Measurements from ENCODE around the gene GRM7. TPM values are rescaled to one million over a fixed set of nuclear protein-coding genes. Genes with fewer than 3 reads are reported as not detected.
A peak's percentile ranks its signal among the peaks of the same experiment; 100 is the strongest.

Gene GRM7
- total RNA-seq, 1 experiment from 2014 or later: 0.28 TPM

DNA sequence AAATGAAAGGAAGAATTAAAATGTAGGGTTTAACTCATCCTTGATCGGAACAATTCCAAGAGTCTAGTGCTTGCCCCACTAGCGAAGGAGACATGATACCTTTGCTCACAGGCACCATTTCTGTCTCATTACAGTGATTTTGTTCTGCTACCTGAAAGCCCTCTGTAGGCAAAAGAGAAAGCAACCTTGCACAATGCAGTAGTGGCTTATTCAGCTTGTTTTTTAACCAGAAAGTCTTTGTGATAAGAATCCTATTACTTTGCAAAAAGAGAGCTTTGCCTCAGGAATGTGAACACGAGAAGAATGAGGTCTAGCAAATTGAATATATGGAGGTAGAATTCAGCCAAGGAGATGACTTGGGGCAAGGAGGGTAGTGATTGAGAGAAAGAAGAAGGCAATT, 684.4 kb downstream of the GRM7 start:
- no peak overlapping the region for H3K18ac ChIP-seq (ENCODE audit: insufficient read length, low read depth, low read length)
- no peak overlapping the region for H4K5ac ChIP-seq (ENCODE audit: insufficient read length, low read depth, low read length)
- Mint-ChIP-seq H3K4me1 (peaks cover 2 to 4% of the 10 kb centered on the region in 2 experiments; a peak in 1 of 4 replicates), H3K27me3 (ENCODE audit: low read depth) (no peaks in the 10 kb centered on the region), H3K27ac (peak overlapping the region in 1 of 3 experiments; percentile 12; a peak in 1 of 7 replicates), H3K4me3 (no peak overlapping the region), H3K36me3 (ENCODE audit: insufficient read depth in 1 of 3, low read depth in 3 of 3) (peaks cover 0 to 5% (median 4%) of the 10 kb centered on the region in 3 experiments; a peak in 4 of 7 replicates), H3K9me3 (peaks cover 2 to 6% of the 10 kb centered on the region in 2 experiments; a peak in 2 of 5 replicates)
- no peak overlapping the region for H3K23ac ChIP-seq (ENCODE audit: insufficient read length, low read depth, low read length)
- no peaks in the 10 kb centered on the region for H3K23me2 ChIP-seq (ENCODE audit: insufficient read length, low read depth, low read length, poor library complexity, severe bottlenecking)
- H3K4me1 ChIP-seq (ENCODE audit: insufficient read depth, low read length): no peaks in the 10 kb centered on the region
- no peak overlapping the region for H3K56ac ChIP-seq (ENCODE audit: insufficient read length, low read depth, low read length)
- H2AFZ ChIP-seq (ENCODE audit: low read length): no peak overlapping the region
- no peak overlapping the region for H2BK20ac ChIP-seq (ENCODE audit: low read depth, low read length, poor library complexity, severe bottlenecking)
- H3K14ac ChIP-seq (ENCODE audit: insufficient read depth, low read length): no peak overlapping the region
- no peak overlapping the region for H2BK5ac ChIP-seq (ENCODE audit: insufficient read length, low read length)
- H2BK15ac ChIP-seq (ENCODE audit: low read depth, low read length): no peak overlapping the region
- H4K91ac ChIP-seq (ENCODE audit: insufficient read length, low read depth, low read length): no peak overlapping the region
- no peaks in the 10 kb centered on the region for H3K79me2 ChIP-seq (ENCODE audit: insufficient read depth, low read length)
- H3K4ac ChIP-seq (ENCODE audit: low read depth, low read length): no peak overlapping the region
- no peaks in the 10 kb centered on the region for H4K20me1 ChIP-seq (ENCODE audit: control insufficient read depth, insufficient read depth, insufficient read length)
- WGBS (ENCODE audit: extremely low coverage, insufficient read length, low lambda C conversion rate): no CpG with 5 or more reads among the region's 3 CpGs
- H3K4me2 ChIP-seq (ENCODE audit: insufficient read depth, insufficient read length, low read length): no peak overlapping the region
- TF ChIP-seq, protein P1, sequence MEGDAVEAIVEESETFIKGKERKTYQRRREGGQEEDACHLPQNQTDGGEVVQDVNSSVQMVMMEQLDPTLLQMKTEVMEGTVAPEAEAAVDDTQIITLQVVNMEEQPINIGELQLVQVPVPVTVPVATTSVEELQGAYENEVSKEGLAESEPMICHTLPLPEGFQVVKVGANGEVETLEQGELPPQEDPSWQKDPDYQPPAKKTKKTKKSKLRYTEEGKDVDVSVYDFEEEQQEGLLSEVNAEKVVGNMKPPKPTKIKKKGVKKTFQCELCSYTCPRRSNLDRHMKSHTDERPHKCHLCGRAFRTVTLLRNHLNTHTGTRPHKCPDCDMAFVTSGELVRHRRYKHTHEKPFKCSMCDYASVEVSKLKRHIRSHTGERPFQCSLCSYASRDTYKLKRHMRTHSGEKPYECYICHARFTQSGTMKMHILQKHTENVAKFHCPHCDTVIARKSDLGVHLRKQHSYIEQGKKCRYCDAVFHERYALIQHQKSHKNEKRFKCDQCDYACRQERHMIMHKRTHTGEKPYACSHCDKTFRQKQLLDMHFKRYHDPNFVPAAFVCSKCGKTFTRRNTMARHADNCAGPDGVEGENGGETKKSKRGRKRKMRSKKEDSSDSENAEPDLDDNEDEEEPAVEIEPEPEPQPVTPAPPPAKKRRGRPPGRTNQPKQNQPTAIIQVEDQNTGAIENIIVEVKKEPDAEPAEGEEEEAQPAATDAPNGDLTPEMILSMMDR (conservative IDR thresholded peaks at IDR 0.05): no peak
- DNase-seq: no peak
- H2BK12ac ChIP-seq (ENCODE audit: insufficient read length, low read depth, low read length): no peak overlapping the region
- no peak overlapping the region for H2AK5ac ChIP-seq (ENCODE audit: insufficient read length, low read length)
- H2BK120ac ChIP-seq (ENCODE audit: low read depth, low read length, poor library complexity, severe bottlenecking): no peak overlapping the region
- H3K9ac ChIP-seq (ENCODE audit: extremely low read depth, insufficient read length, low read length): no peak overlapping the region
- no peaks in the 10 kb centered on the region for H3K79me1 ChIP-seq (ENCODE audit: insufficient read depth, low read depth, low read length, poor library complexity, severe bottlenecking)
- H3K27ac ChIP-seq (ENCODE audit: insufficient read length, low read depth, low read length): no peak overlapping the region
- H3K27me3 ChIP-seq (ENCODE audit: insufficient read depth, low read length): no peaks in the 10 kb centered on the region
- no peak overlapping the region for H3T11ph ChIP-seq (ENCODE audit: low read length)
- H4K8ac ChIP-seq (replicated peaks; ENCODE audit: insufficient read length, low read depth, low read length): no peak overlapping the region
- no peaks in the 10 kb centered on the region for H3K9me3 ChIP-seq (ENCODE audit: control insufficient read depth, low read depth, low read length)
